TTC549 (cell line): Measurements from ENCODE around the gene LDLRAD2.
"Not testable (repeated sequence)": the region's sequence is repeated elsewhere in the genome, so short reads cannot be mapped to it uniquely, and the experiment has no call there.

Source experiments
- FAIRE-seq: peaks from 2 replicates; lab custom pipeline; 2012; peaks lifted over from hg19 to GRCh38; lab: Jason Lieb, UNC

Gene LDLRAD2

GRCh38 chr1:21824926-21825325 lies 12.9 kb downstream of the LDLRAD2 start:
- no peak for FAIRE-seq

- FAIRE-seq, result no peak
These were observed 13.3 kb downstream of the LDLRAD2 start for GRCh38 chr1:21825393-21825792.

DNA sequence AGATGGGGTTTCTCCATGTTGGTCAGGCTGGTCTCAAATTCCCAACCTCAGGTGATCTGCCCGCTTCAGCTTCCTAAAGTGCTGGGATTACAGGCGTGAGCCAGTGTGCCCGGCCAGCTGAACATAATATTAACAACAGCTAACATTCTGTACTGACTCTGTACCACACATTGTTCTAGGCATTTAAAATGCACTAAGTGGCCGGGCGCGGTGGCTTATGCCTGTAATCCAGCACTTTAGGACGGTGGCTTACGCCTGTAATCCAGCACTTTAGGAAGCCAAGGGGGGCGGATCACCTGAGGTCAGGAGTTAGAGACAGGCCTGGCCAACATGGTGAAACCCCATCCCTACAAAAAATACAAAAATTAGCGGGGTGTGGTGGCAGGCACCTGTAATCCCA lies 14.6 kb downstream of the LDLRAD2 start:
- FAIRE-seq, result not testable (repeated sequence)

DNA sequence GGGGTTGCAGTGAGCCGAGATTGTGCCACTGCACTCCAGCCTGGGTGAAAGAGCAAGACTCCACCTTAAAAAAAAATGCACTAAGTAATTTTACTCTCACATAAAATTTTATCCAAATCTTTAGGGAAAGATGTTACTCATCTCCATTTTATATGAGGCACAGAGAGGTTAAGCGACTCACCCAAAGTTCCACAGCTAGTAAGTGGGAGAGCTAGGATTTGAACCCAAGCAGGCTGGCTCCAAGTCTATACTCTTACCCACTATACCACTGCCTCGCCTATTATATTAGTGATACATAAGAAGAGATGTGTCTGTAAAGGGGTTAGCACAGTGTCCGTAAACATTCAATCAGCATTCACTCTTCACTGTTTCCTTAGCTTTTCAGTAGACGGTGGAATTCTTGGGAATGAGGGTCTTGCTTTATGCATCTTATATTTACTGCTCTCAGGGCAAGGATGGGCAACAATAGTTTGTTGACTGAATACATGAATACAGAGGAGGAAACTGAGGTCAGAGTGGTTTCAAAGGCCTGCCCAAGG lies 15.1 kb downstream of the LDLRAD2 start:
- FAIRE-seq, result no peak

- no peak for FAIRE-seq
These were observed 16.0 kb downstream of the LDLRAD2 start for GRCh38 chr1:21828075-21828474.

DNA sequence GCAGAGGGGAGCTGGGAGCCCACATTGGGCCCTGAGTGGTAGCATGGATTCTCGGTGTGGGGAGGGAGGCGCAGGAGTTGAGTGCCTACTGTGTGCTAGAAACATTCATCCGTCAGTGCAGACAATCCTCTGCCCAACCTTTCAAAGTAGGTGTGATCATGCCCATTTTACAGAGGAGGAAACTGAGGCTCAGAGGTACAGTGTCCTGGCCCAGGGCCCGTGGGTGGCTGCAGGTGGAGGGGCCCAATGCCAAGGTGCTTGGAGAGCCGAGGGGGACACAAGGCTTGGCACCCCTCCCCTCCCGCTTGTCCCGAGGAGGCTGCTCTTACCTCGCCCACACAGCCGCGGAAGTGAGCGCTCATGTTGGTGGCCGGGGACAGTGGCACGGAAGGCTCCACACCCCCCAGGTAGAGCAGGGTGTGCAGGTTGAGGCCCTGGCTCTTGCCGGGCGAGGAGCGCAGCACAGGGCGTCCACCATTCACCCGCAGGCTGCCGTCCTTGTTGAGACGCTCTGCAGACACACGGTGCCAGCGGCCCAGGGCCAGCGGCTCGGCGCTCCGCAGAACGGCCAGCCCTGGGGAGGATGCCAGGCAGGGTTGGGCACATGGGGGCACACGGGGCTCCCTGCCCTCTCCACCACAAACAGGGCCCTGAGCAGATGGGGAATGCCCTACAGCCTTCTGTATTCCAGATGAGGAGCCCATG lies 16.6 kb downstream of the LDLRAD2 start:
- FAIRE-seq, result no peak

DNA sequence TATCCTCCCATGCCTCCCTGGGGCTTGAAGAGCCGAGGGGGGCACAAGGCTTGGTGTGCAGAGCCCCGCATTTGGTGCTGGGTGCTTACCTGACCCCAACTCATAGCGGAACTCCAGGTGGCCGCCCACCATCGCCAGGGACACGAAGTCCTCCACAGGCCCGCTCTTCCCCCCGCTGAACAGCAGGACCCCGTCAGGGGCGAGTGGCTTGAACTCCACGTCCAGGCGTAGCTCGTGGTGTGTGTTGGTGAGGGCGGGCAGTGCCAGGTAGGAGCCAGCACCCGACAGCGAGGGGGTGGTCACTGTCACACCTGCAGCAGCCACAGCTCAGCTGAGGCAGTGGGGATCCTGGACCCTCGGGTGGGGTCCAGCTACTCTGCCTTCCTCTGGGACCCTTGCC lies 17.2 kb downstream of the LDLRAD2 start:
- no peak for FAIRE-seq

- no peak for FAIRE-seq
These were observed 18.9 kb downstream of the LDLRAD2 start for GRCh38 chr1:21830792-21831453.

DNA sequence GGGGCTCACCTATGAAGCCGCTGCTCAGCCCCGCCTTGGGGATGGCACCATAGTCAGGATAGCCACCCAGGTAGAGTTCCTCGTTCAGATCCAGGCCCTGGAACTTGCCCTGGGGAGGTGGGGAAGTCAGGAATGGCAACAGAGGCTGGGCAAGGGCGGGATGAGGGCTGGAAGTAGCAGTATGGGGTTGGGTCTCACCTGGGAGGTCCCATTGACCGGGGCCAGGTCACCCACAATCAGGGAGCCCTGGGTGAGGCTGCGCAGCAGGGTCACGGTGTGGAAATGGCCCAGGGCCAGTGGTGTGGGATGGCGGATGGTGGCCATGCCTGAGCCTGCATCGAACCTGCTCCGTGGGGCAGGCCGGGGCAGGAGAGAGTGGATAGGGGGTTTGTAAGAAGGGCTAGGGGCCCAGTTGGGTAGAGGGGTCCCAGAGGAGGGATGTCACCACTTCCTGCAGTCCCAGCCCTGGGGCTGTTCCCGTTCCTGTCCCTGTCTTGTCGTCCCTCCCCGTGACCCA lies 19.4 kb downstream of the LDLRAD2 start:
- no peak for FAIRE-seq

DNA sequence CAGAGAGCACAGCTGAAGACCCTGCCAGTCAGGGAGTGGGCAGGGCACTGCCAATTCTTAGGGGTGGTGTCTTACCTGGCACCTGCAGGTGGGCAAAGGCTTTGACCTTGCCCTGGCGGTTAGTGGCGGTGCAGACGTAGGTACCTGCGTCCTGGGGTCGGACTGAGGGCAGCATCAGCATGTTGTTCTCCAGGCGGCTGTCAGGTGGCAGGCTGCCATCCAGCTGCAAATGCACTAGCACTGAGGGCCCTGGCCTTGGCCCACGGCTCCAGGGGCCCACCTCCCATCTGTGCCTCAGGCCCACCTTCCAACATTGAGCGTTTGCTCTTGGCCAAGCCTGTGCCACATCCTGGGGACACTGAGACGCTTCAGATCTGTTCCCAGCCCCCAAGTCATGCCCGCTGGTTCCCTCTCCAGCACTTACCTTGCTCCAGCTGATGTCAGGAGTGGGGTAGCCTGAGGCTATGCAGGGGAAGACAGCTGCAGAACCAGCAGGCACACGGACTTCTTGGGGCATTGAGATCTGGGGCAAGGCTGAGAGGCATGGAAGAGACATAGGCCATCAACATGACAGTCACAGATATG lies 21.4 kb downstream of the LDLRAD2 start:
- no peak for FAIRE-seq

- FAIRE-seq, result no peak
These were observed 22.0 kb downstream of the LDLRAD2 start for GRCh38 chr1:21834094-21834493.

- FAIRE-seq, result no peak
These were observed 22.6 kb downstream of the LDLRAD2 start for GRCh38 chr1:21834666-21835065.

GRCh38 chr1:21836010-21836409 lies 23.9 kb downstream of the LDLRAD2 start:
- FAIRE-seq, result no peak

DNA sequence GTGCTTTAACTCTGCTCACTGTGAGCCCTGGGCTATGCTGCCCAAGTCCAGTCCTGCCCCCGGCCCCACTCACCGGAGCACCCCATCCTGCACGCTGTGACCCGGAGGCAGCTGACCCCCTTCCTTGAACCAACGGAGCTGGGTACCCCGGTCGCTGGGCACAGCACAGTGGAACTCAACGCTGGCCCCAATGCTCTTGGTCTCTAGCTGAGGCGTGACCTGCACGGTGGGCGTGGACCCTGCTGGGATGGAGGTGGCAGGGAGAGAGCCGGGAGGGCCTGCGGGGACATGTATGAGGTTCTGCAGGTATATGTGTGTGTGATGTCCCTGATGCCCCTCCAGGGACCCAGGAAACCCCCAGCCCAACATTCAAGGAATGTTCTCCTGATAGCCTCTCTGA lies 24.7 kb downstream of the LDLRAD2 start:
- FAIRE-seq, result no peak

- no peak for FAIRE-seq
These were observed 25.4 kb downstream of the LDLRAD2 start for GRCh38 chr1:21837476-21837875.

GRCh38 chr1:21838359-21839157 lies 26.5 kb downstream of the LDLRAD2 start:
- FAIRE-seq, result no peak

GRCh38 chr1:21839337-21840037 lies 27.4 kb downstream of the LDLRAD2 start:
- no peak for FAIRE-seq

GRCh38 chr1:21840981-21841380 lies 28.9 kb downstream of the LDLRAD2 start:
- FAIRE-seq, result no peak

GRCh38 chr1:21841852-21842466 lies 29.9 kb downstream of the LDLRAD2 start:
- no peak for FAIRE-seq

GRCh38 chr1:21842606-21843162 lies 30.6 kb downstream of the LDLRAD2 start:
- no peak for FAIRE-seq

DNA sequence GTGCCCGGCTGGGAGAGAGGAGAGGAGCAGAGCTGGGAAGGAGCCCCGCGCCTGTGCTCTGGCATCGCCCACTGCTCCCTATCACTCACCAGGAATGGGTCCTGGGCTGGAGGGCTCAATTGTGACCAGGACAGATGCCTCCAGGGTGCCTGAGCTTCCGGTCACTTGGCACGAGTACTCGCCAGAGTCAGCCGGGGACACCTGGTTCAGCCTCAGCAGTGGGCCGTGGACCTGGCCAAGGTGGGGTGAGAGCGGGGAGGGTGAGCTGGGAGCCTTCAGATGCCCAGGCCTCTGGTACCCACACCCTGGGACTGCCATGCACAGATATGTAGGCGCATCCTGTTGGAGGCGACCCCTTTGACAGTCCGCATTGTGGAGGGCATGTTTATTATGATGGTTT lies 31.1 kb downstream of the LDLRAD2 start:
- no peak for FAIRE-seq
